ENCODE measurements around the gene SLC7A9.
"Not testable (repeated sequence)": the region's sequence is repeated elsewhere in the genome, so short reads cannot be mapped to it uniquely, and the experiment has no call there.

SLC7A9 gene

DNA sequence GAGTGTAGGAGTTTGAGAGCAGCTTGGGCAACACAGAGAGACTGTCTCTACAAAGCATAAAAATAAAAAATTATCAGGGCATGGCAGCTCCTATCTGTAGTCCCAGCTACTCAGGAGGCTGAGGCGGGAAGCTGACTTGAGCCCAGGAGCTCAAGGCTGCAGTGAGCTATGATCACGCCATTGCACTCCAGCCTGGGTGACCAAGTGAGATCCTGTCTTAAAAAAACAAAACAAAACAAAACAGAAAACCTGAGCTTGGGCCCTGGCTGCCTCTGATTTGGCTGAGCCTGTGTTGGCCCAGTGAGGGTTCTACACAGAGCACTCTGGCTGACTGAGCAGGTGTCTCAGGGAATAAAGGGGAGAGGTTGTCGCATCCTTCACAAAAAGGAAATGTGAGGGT is 8.0 kb downstream of the SLC7A9 start:
- Mint-ChIP-seq H3K36me3 (ENCODE audit: low read depth) (no peaks in the 10 kb centered on the region), H3K4me1 (no peaks in the 10 kb centered on the region), H3K4me3 (no peak overlapping the region), H3K27me3 (ENCODE audit: low read depth, poor library complexity) (peaks cover 4% of the 10 kb centered on the region), H3K27ac (no peak overlapping the region), H3K9me3 (no peaks in the 10 kb centered on the region)
- TF ChIP-seq, protein P1, sequence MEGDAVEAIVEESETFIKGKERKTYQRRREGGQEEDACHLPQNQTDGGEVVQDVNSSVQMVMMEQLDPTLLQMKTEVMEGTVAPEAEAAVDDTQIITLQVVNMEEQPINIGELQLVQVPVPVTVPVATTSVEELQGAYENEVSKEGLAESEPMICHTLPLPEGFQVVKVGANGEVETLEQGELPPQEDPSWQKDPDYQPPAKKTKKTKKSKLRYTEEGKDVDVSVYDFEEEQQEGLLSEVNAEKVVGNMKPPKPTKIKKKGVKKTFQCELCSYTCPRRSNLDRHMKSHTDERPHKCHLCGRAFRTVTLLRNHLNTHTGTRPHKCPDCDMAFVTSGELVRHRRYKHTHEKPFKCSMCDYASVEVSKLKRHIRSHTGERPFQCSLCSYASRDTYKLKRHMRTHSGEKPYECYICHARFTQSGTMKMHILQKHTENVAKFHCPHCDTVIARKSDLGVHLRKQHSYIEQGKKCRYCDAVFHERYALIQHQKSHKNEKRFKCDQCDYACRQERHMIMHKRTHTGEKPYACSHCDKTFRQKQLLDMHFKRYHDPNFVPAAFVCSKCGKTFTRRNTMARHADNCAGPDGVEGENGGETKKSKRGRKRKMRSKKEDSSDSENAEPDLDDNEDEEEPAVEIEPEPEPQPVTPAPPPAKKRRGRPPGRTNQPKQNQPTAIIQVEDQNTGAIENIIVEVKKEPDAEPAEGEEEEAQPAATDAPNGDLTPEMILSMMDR (IDR thresholded peaks at IDR 0.05) = no peak
- DNase-seq = no peak

DNA sequence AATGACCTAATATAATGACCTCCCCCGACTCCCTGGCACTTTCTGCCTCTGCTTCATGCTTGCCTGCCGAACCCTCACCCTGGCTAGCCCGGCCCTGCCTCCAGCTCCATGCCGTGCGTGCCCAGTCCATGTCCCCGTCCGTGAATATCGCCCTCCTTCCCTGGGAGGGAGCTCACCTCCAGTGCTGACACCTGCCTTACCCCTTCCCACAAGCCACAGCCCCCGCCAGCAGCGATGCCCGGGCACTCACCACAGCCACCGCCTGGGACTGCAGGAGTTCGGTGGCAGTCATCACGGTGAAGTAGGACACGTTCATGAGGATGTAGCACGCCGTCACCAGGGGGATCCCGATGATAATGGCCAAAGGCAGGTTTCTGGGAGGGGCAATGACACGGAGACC is 10.0 kb downstream of the SLC7A9 start:
- no peak overlapping the region for H3K27ac Mint-ChIP-seq
- no peaks in the 10 kb centered on the region for H3K36me3 Mint-ChIP-seq (ENCODE audit: low read depth)
- H3K9me3 Mint-ChIP-seq = no peaks in the 10 kb centered on the region
- no peak overlapping the region for H3K4me3 Mint-ChIP-seq
- TF ChIP-seq, protein P1 (IDR thresholded peaks at IDR 0.05) = no peak
- H3K27me3 Mint-ChIP-seq (ENCODE audit: low read depth, poor library complexity) = peaks cover 4% of the 10 kb centered on the region
- no peaks in the 10 kb centered on the region for H3K4me1 Mint-ChIP-seq
- no peak for DNase-seq

DNA sequence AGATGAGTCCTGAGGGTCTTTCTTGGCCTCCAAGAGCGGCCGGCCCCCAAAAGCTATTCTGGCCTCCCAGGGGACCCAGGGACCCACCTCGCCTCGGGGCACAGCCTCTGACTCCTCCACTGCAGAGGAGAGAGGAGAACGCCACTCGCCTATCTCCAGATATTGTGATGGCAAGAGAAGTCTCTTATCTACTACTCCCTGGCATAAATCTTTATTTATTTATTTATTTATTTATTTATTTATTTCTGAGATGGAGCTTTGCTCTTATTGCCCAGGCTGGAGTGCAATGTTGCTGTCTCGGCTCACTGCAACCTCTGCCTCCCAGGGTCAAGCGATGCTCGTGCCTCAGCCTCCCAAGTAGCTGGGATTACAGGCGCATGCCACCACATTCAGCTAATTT is 11.0 kb downstream of the SLC7A9 start:
- H3K27me3 Mint-ChIP-seq (ENCODE audit: low read depth, poor library complexity) = peaks cover 4% of the 10 kb centered on the region
- H3K9me3 Mint-ChIP-seq = no peaks in the 10 kb centered on the region
- H3K36me3 Mint-ChIP-seq (ENCODE audit: low read depth) = no peaks in the 10 kb centered on the region
- H3K4me1 Mint-ChIP-seq = no peaks in the 10 kb centered on the region
- no peak overlapping the region for H3K4me3 Mint-ChIP-seq
- DNase-seq = no peak
- TF ChIP-seq, protein P1 (IDR thresholded peaks at IDR 0.05) = no peak
- no peak overlapping the region for H3K27ac Mint-ChIP-seq

DNA sequence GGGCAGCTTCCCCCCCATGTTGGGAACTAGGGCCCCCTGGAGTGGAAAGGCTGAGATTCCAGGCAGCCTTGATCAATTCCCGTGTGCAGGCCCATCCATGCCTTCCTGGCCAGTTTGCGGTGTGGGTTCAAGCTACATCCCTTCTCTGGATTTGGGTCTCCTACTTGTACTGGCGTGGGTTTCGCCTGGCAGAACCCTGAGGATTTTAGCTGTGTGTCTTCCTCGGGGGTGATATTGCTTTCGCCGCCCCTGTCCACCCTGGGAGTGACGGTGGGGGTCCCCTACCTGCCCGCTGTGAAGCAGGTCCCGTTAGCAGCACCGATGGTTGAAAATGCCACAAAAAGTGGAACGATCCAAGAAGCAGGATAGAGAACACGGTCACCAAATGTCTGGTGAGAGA is 11.4 kb downstream of the SLC7A9 start:
- Mint-ChIP-seq H3K4me1 (no peaks in the 10 kb centered on the region), H3K4me3 (no peak overlapping the region), H3K9me3 (no peaks in the 10 kb centered on the region), H3K27me3 (ENCODE audit: low read depth, poor library complexity) (peaks cover under 1% of the 10 kb centered on the region), H3K36me3 (ENCODE audit: low read depth) (no peaks in the 10 kb centered on the region), H3K27ac (no peak overlapping the region)
- no peak for DNase-seq
- TF ChIP-seq, protein P1 (IDR thresholded peaks at IDR 0.05) = no peak

DNA sequence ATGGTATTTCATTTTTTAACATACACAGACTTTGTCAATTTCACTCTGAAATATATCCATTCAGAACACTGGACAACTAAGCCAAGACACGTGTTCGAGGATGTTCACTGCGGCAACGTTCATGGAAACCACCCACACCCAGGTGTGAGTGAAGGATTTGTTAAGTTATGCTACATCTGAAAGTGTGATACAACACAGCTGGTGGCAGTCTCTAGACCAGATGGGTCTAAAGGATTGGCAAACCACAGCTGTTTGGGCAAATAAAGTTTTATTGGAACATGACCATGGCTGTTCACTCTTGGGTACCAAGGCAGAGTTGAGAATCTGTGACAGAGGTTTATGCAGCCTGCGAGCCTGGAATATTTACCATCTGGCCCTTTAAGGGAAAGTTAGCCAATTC is 12.0 kb downstream of the SLC7A9 start:
- Mint-ChIP-seq H3K4me1 (no peaks in the 10 kb centered on the region), H3K27me3 (ENCODE audit: low read depth, poor library complexity) (no peaks in the 10 kb centered on the region), H3K4me3 (no peak overlapping the region), H3K27ac (no peak overlapping the region), H3K9me3 (no peaks in the 10 kb centered on the region), H3K36me3 (ENCODE audit: low read depth) (no peaks in the 10 kb centered on the region)
- no peak for DNase-seq
- TF ChIP-seq, protein P1 (IDR thresholded peaks at IDR 0.05) = no peak

DNA sequence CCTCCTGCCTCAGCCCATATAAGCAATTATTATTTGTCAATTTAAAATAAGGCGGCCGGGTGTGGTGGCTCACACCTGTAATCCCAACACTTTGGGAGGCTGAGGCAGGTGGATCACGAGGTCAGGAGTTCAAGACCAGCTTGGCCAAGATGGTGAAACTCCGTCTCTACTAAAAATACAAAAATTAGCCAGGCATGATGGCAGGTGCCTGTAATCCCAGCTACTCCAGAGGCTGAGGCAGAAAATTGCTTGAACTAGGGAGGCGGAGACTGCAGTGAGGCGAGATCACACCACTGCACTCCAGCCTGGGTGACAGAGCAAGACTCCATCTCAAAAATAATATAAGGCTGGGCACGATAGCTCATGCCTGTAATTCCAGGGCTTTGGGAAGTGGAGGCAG is 12.7 kb downstream of the SLC7A9 start:
- H3K36me3 Mint-ChIP-seq (ENCODE audit: low read depth); H3K4me3 Mint-ChIP-seq; H3K27me3 Mint-ChIP-seq (ENCODE audit: low read depth, poor library complexity); H3K9me3 Mint-ChIP-seq; H3K27ac Mint-ChIP-seq; DNase-seq; H3K4me1 Mint-ChIP-seq: not testable (repeated sequence)

Data from nephron progenitor cell (in vitro differentiated cells).